ENCODE measurements around the gene FBLN2.

Gene FBLN2

GRCh38 chr3:13532085-13532484 lies 16.8 kb upstream of the FBLN2 start:
- no peak for DNase-seq (ENCODE audit: low spot score)

- no peak for DNase-seq (ENCODE audit: low spot score)
Observed at GRCh38 chr3:13532631-13533030, 16.3 kb upstream of the FBLN2 start.

GRCh38 chr3:13533885-13534301 lies 15.0 kb upstream of the FBLN2 start:
- no peak for DNase-seq (ENCODE audit: low spot score)

- DNase-seq (ENCODE audit: low spot score), result no peak
Observed at GRCh38 chr3:13535526-13535875, 13.4 kb upstream of the FBLN2 start.

GRCh38 chr3:13535905-13536304 lies 13.0 kb upstream of the FBLN2 start:
- no peak for DNase-seq (ENCODE audit: low spot score)

GRCh38 chr3:13536432-13536831 lies 12.5 kb upstream of the FBLN2 start:
- DNase-seq (ENCODE audit: low spot score), result no peak

- no peak for DNase-seq (ENCODE audit: low spot score)
Observed at GRCh38 chr3:13536832-13537231, 12.1 kb upstream of the FBLN2 start.

GRCh38 chr3:13537244-13537908 lies 11.5 kb upstream of the FBLN2 start:
- DNase-seq (ENCODE audit: low spot score), result no peak

- DNase-seq (ENCODE audit: low spot score), result no peak
Observed at GRCh38 chr3:13537909-13538296, 11.0 kb upstream of the FBLN2 start.

- DNase-seq (ENCODE audit: low spot score), result no peak
Observed at GRCh38 chr3:13538520-13539291, 10.2 kb upstream of the FBLN2 start.

GRCh38 chr3:13539292-13539638 lies 9.7 kb upstream of the FBLN2 start:
- no peak for DNase-seq (ENCODE audit: low spot score)

GRCh38 chr3:13539671-13540070 lies 9.3 kb upstream of the FBLN2 start:
- DNase-seq (ENCODE audit: low spot score), result no peak

GRCh38 chr3:13540297-13540995 lies 8.5 kb upstream of the FBLN2 start:
- DNase-seq (ENCODE audit: low spot score), result no peak

- DNase-seq (ENCODE audit: low spot score), result no peak
Observed at GRCh38 chr3:13541691-13542090, 7.2 kb upstream of the FBLN2 start.

- no peak for DNase-seq (ENCODE audit: low spot score)
Observed at GRCh38 chr3:13542142-13542541, 6.8 kb upstream of the FBLN2 start.

- DNase-seq (ENCODE audit: low spot score), result no peak
Observed at GRCh38 chr3:13543253-13543652, 5.7 kb upstream of the FBLN2 start.

- DNase-seq (ENCODE audit: low spot score), result no peak
Observed at GRCh38 chr3:13544293-13544831, 4.6 kb upstream of the FBLN2 start.

- no peak for DNase-seq (ENCODE audit: low spot score)
Observed at GRCh38 chr3:13544951-13545651, 3.8 kb upstream of the FBLN2 start.

- no peak for DNase-seq (ENCODE audit: low spot score)
Observed at GRCh38 chr3:13545952-13546454, 2.9 kb upstream of the FBLN2 start.

- no peak for DNase-seq (ENCODE audit: low spot score)
Observed at GRCh38 chr3:13546667-13547171, 2.2 kb upstream of the FBLN2 start.

GRCh38 chr3:13547591-13548371 lies 1.1 kb upstream of the FBLN2 start:
- no peak for DNase-seq (ENCODE audit: low spot score)

Measured in HuH-7 (cell line).